Measurements from ENCODE around the gene INSL3. TPM values are rescaled to one million over a fixed set of nuclear protein-coding genes. Genes with fewer than 3 reads are reported as not detected.

INSL3 gene
- total and polyA plus RNA-seq, 2 of the 8 experiments (the other 6 are each of a cell fraction or from before 2014, with no cell fraction given) = 0.41 to 1.5 TPM

- no peak overlapping the region for H3K4me2 ChIP-seq (ENCODE audit: insufficient read depth in 1 of 2, low read depth in 2 of 2, low read length in 2 of 2)
These were observed 19.0 kb downstream of the INSL3 start for GRCh38 chr19:17802137-17802858.

More at GRCh38 chr19:17802137-17802858, 19.0 kb downstream of the INSL3 start:
- Histone ChIP-seq H3K56ac (replicated peaks; ENCODE audit: insufficient read length, low read depth, low read length) (no peak overlapping the region), H3K23me2 (ENCODE audit: low read depth, low read length) (peaks cover 2% of the 10 kb centered on the region; the same call in 1 of the 2 replicates), H3K4me1 (replicated peaks in 1 of 4; ENCODE audit: control insufficient read depth in 3 of 4, insufficient read depth in 4 of 4, low read length in 3 of 4) (no peaks in the 10 kb centered on the region), H2BK120ac (replicated peaks; ENCODE audit: low read depth, low read length) (no peak overlapping the region), H3K9ac (replicated peaks in 1 of 4; ENCODE audit: extremely low read depth in 1 of 4, low read depth in 3 of 4, low read length in 3 of 4) (no peak overlapping the region), H3K4me3 (ENCODE audit: extremely low read depth in 1 of 4, insufficient read depth in 2 of 4, low read depth in 3 of 4, low read length in 4 of 4) (no peak overlapping the region), H3K36me3 (ENCODE audit: control insufficient read depth in 2 of 4, insufficient read depth in 4 of 4, low read length in 3 of 4) (no peaks in the 10 kb centered on the region), H3K79me2 (ENCODE audit: control insufficient read depth in 1 of 2, insufficient read depth in 2 of 2, low read length in 2 of 2) (no peaks in the 10 kb centered on the region), H3K23ac (ENCODE audit: insufficient read length) (no peak overlapping the region), H4K8ac (ENCODE audit: extremely low read depth, insufficient read depth, low read length) (no peak overlapping the region), H2BK15ac (ENCODE audit: low read length) (no peak overlapping the region), H3K9me3 (ENCODE audit: insufficient read depth in 2 of 2, low read depth in 1 of 2, low read length in 1 of 2) (no peaks in the 10 kb centered on the region), H3K79me1 (ENCODE audit: low read depth, low read length) (no peaks in the 10 kb centered on the region), H4K91ac (replicated peaks; ENCODE audit: insufficient read length, low read length) (no peak overlapping the region), H2BK12ac (ENCODE audit: low read depth, low read length) (no peak overlapping the region), H3K14ac (ENCODE audit: insufficient read length) (no peak overlapping the region), H2AK5ac (ENCODE audit: low read depth, low read length) (no peak overlapping the region), H2BK5ac (ENCODE audit: low read depth, low read length) (no peak overlapping the region), H2AFZ (ENCODE audit: low read length) (no peak overlapping the region), H4K20me1 (replicated peaks in 1 of 2; ENCODE audit: control insufficient read depth in 1 of 2, insufficient read depth in 2 of 2, low read length in 2 of 2) (no peaks in the 10 kb centered on the region), H3K18ac (ENCODE audit: extremely low read depth, low read length) (no peak overlapping the region), H2BK20ac (ENCODE audit: low read length) (no peak overlapping the region), H3K4ac (replicated peaks; ENCODE audit: insufficient read length, low read depth, low read length) (no peak overlapping the region), H4K5ac (ENCODE audit: insufficient read length, low read depth, low read length) (no peak overlapping the region), H3K27me3 (replicated peaks in 1 of 4; ENCODE audit: control insufficient read depth in 3 of 4, extremely low read depth in 1 of 4, insufficient read depth in 3 of 4, low read length in 3 of 4) (no peaks in the 10 kb centered on the region; a peak in 1 of 7 replicates), H3K27ac (ENCODE audit: low read depth, low read length) (no peak overlapping the region)
- POLR2A ChIA-PET (ENCODE audit: partially characterized antibody) = interaction anchor here (0.6 to 1.3 kb wide), 6 partner anchors 49 to 199 kb away, joined by 3 to 6 read pairs (median 4); partner anchors contain the start of gene RPL18A
- 81% methylated on average over 12 of the region's 12 CpGs; no CpG with 5 or more reads in 1 of the 2 experiments for WGBS, 2 experiments (ENCODE audit: extremely low coverage in 1 of 2, insufficient coverage in 1 of 2, insufficient read length in 1 of 2, insufficient replicate concordance in 2 of 2, low coverage in 1 of 2, low lambda C conversion rate in 2 of 2, missing lambda C conversion rate in 1 of 2)
- FAIRE-seq (no peak), DNase-seq (ENCODE audit: low read depth in 1 of 2, low spot score in 2 of 2) (no peak)
- TF ChIP-seq SRF (IDR thresholded peaks at IDR 0.05; ENCODE audit: low read depth, low read length) = no peak
- TF ChIP-seq CBX8 (IDR thresholded peaks at IDR 0.05; ENCODE audit: borderline replicate concordance, low read depth, low read length) = no peak
- TF ChIP-seq CREB1 (IDR thresholded peaks at IDR 0.05) = no peak
- CTCF ChIA-PET (ENCODE audit: partially characterized antibody) = interaction anchor here (0.6 to 2.2 kb wide), 16 partner anchors 10 to 667 kb away, joined by 3 to 9 read pairs (median 4); no protein-coding TSS in a partner anchor

Measured in H1 (cell line).